HG03342 (cell line): Measurements from ENCODE around the gene HIVEP3.

ENCODE experiments used
- ATAC-seq: cut with Tn5 transposase; IDR thresholded peaks from one replicate; pipeline ENCODE4 v1.9.1; 2021; ENCODE audit warnings: mild to moderate bottlenecking, moderate library complexity; ENCODE audit not compliant: unreplicated experiment

Gene HIVEP3

GRCh38 chr1:41894101-41894807 lies 24.5 kb downstream of the HIVEP3 start:
- ATAC-seq: no peak

GRCh38 chr1:41892301-41892781 lies 26.4 kb downstream of the HIVEP3 start:
- ATAC-seq: no peak

- peak; percentile 88 for ATAC-seq
These were observed 27.4 kb downstream of the HIVEP3 start for GRCh38 chr1:41891199-41891896.

- ATAC-seq: no peak
These were observed 27.9 kb downstream of the HIVEP3 start for GRCh38 chr1:41890825-41891198.

- no peak for ATAC-seq
These were observed 29.0 kb downstream of the HIVEP3 start for GRCh38 chr1:41889506-41890414.

- no peak for ATAC-seq
These were observed 30.0 kb downstream of the HIVEP3 start for GRCh38 chr1:41888756-41889155.

GRCh38 chr1:41887365-41887764 lies 31.4 kb downstream of the HIVEP3 start:
- no peak for ATAC-seq

- no peak for ATAC-seq
These were observed 34.2 kb downstream of the HIVEP3 start for GRCh38 chr1:41884256-41885230.

- no peak for ATAC-seq
These were observed 35.2 kb downstream of the HIVEP3 start for GRCh38 chr1:41883507-41883906.

GRCh38 chr1:41882486-41882885 lies 36.2 kb downstream of the HIVEP3 start:
- no peak for ATAC-seq

- no peak for ATAC-seq
These were observed 36.6 kb downstream of the HIVEP3 start for GRCh38 chr1:41882068-41882477.

GRCh38 chr1:41880950-41881885 lies 37.5 kb downstream of the HIVEP3 start:
- no peak for ATAC-seq

- no peak for ATAC-seq
These were observed 38.5 kb downstream of the HIVEP3 start for GRCh38 chr1:41880261-41880660.

GRCh38 chr1:41879617-41880016 lies 39.1 kb downstream of the HIVEP3 start:
- ATAC-seq: no peak

- ATAC-seq: no peak
These were observed 39.8 kb downstream of the HIVEP3 start for GRCh38 chr1:41878911-41879310.

GRCh38 chr1:41878495-41878894 lies 40.2 kb downstream of the HIVEP3 start:
- no peak for ATAC-seq

- ATAC-seq: no peak
These were observed 41.9 kb downstream of the HIVEP3 start for GRCh38 chr1:41876576-41877445.

- ATAC-seq: no peak
These were observed 43.2 kb downstream of the HIVEP3 start for GRCh38 chr1:41875487-41875886.
